Measurements from ENCODE around the gene PLA2G4D.
A peak's percentile ranks its signal among the peaks of the same experiment; 100 is the strongest.

Gene PLA2G4D, protein sequence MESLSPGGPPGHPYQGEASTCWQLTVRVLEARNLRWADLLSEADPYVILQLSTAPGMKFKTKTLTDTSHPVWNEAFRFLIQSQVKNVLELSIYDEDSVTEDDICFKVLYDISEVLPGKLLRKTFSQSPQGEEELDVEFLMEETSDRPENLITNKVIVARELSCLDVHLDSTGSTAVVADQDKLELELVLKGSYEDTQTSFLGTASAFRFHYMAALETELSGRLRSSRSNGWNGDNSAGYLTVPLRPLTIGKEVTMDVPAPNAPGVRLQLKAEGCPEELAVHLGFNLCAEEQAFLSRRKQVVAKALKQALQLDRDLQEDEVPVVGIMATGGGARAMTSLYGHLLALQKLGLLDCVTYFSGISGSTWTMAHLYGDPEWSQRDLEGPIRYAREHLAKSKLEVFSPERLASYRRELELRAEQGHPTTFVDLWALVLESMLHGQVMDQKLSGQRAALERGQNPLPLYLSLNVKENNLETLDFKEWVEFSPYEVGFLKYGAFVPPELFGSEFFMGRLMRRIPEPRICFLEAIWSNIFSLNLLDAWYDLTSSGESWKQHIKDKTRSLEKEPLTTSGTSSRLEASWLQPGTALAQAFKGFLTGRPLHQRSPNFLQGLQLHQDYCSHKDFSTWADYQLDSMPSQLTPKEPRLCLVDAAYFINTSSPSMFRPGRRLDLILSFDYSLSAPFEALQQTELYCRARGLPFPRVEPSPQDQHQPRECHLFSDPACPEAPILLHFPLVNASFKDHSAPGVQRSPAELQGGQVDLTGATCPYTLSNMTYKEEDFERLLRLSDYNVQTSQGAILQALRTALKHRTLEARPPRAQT

DNA sequence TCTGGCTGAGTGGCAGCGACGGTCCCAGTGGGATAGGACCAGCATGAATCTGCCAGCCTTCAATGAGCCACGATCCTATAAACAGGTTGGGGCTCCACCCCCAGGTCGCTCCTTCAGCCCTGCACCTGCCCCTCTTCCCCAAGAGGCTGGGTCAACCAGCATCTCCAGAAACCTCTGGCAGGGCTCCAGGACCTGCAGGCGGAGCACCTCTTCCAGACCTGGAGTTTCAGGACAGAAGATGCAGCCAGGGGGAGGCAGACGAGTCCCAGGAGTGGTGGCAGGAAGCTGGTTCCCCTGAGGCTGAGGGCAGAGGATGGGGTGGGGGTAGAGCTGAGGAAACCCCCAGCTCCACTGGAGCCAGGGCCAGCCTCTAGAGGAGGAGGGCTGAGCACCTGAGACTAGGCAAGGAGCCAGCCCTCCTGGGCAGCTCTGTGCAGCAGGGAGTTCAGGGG, at the start of gene PLA2G4D:
Gene PLA2G4D, minus strand, starts transcription at position 51 of the 452 bp plus-strand sequence. CDS start 103 bp downstream, outside the sequence.
- DNase-seq = no peak

DNA sequence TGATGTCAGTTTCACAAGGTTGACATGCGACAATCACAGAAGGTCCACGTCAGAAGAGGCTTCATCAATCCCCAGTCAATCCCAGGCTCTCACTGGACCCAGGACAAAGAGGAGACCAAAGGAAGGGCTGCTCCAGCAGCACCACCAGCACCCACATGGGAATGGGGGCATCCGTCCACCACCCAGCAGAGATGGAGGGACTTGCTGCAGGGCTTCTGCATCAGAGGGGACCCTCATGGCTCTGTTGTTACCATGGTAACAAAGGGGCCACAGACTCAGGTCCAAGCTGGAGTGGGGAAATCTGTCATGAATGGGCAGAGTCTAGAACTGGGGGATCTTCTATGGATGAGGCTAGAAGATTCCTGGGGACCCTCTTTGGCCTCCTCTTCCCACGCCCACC, 49.0 kb upstream of the PLA2G4D start:
- no peak for DNase-seq

DNA sequence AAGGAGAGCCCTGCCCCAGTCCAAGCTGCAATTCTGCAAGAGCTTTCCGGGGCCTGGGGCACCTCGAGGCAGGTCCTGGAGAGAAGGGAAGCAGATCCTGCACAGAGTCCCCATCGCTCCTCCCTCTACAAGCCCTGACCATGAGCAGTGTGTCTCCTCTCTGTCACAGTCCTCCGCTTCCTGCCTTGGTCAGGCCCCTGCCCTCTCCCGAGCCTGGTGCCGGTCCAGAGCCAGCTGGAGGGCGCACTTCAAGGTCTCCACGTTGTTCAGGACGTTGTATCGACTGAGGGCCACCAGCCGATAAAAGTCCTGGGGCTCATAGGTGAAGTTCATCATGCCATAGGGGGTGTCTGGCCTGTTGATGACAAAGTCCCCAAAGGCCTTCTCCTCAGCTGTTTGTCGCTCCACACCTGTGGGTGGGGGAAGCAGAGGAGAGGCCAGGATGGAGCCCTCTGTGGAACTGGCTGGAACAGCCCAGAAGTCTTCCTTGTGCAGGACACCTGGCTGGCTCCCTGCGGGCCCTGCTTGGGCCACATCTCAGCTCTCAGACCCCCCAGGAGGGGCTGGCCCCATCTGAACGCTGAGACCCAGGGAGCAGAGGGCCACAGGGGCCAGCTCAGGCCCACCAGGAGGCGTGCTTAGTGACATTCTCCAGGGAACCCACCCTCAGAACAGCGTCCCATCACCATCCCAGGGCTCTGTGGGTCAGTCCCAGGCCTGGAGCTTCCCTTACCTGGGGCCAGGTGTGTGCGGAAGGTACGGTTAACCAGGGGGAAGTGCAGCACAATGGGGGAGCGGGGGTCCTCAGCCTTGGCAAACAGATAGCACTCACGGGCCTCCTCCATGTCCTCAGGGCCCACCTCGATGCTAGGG, 47.7 kb upstream of the PLA2G4D start:
- DNase-seq = no peak

DNA sequence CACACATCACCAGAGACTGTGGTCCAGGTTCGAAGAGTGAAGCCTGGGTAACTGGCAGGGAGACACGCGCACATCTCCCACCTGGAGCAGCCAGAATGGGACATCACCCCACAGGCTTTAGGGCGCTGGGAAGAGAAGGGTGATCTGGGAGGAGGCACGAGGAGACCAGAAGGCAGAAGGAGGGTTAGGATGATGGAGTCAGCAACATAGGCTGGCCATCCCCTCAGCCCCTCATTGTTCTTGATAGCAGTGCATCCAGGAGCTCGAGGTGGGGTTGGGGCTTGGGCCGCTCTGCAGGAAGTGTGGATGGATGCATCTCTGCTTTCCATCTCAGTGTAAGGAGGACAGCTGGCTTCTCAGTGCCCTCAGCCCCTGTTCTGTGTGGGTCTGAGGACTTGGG, 46.9 kb upstream of the PLA2G4D start:
- no peak for DNase-seq

DNA sequence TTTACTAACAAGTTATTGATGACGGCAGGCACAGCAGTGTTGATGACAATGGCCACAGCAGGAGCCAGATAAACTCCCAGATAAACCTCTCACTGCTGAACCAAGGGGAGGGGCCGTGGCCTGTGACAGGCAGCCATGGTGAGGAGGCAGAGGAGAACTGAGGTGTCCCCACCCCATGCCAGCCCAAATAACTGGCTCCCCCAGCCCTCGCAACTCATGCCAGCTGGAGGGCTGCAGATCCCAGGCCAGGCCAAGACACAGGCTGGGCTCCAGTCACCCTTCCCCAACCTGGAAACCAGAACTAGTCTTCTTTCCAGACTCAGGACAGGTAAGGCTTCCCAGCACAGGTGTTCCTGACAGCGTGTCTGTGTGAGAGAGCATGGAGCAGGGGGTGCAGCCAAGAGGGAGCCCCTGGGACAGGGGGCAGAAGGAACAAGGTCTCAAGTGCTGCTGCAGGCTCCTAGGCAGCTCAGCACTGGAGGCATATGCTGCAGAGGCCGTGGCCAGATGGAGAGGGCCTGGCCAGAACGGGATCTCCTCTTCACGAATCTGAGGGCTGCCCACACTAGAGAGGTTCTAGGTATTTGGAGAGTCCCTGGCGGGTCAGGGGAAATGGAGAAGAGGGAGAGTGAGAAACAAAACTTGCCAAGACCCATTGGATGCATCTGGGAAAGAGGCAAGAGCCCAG, 46.2 kb upstream of the PLA2G4D start:
- no peak for DNase-seq

DNA sequence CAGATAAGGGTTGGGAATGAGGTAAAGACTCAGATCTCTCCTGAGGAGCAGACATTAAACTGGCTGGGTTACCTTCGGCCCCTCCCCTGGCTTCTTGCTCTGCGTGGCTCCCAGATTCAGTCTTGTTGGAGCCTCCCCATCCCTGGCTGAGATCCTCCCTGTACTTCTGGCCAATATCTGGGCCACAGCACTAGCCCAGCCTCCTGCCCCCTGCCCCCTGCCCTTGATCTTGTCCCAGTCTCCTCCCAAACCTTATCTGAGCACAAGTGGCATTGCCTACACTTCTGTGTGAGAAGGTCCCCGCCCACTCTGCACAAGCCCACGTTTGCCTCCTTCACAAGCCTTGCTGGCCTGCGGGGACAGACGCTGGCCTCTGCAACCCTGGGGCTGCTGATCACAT, 45.2 kb upstream of the PLA2G4D start:
- no peak for DNase-seq

DNA sequence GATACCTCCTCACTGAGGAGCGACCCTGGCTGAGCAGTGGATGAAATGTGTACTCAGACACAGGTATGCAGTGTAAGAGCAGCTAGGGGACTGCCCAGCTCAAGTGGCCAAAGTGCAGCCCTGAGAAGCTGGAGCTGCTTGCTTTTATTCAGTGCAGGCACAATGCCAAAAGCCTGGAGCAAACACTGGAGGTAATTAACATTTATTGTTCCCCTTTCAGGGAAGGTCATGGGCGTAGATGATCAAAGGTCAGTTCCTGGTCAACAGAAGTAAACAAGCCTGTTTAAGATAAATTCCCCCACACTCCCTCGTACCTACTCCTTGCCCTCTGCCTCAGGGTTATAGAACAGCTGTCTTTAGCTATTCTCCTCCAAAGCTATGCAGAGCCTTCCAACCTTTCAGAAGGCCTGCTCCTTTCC, 44.6 kb upstream of the PLA2G4D start:
- DNase-seq = peak; percentile 16

DNA sequence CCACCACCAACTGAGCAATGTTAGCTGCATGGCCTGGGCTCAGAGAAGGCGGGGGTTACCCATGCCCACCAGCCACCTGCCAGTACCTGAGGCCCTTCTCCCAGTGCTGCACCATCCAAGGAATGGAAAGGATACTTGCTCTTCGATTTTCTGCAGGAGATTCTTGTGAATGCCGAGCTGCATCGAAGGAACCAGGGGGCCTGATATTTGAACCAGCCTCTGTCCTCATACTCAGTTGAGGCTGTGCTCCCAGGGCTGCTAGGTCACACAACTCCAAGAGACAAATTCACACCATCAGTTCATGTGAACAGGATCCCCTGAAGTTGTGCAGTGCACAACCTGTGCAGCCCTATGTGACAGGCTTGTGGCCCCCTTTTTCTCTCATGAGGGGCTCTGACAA, 44.0 kb upstream of the PLA2G4D start:
- no peak for DNase-seq

DNA sequence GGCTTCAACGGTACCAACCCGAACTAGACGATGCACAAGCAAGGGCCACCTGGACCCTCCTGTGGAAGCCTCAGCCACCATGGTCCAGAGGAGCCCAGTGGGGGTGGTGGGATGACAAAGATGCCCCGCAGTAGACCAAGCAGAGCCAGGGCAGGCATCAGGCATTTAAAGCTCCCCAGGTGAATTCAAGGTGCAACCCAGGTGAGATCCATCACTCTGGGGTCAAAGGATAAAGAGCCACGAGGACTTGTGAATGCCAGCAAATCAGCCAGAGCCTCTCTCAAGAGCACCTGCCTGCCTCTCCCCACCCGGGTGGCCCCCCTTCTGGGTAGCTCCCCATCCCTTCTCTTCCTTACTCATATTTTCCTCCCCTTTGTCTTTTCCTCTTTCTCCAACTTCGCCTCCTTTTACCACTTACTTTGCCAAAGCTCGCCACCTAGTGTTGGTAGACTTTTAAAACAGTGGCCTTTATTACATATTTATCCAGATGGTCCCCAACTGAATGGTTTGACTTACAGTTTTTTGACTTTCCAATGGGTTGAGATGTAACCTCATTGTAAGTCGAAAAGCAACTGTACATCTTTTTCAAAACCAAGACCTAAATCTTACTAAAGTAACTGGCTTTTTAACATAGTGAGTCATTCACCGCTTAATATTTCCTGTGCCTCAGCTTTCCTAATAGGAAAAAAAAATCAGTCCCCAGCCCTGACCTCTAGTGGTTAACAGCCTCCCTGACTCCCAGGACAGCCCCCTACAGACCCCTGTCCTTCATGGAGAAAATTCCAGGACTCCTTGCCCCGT, 43.3 kb upstream of the PLA2G4D start:
- peak; percentile 67 for DNase-seq

DNA sequence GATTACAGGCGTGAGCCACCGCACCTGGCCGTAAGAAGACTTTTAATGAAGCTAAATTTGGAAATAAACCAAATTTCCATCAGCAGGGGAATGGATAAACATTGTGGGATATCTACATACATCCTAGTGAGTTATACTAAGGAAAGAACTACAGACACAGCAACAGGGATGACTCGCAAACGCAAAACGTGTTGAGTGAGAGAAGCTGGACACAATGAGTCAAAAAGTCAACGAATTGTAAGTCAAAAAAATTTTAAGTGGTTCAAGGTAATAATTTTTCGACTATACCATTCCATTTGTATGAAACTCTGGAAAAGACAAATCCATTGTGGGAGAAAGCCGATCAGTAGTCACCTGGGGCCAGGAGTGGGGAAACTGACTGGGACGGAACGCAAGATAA, 42.2 kb upstream of the PLA2G4D start:
- DNase-seq = no peak

DNA sequence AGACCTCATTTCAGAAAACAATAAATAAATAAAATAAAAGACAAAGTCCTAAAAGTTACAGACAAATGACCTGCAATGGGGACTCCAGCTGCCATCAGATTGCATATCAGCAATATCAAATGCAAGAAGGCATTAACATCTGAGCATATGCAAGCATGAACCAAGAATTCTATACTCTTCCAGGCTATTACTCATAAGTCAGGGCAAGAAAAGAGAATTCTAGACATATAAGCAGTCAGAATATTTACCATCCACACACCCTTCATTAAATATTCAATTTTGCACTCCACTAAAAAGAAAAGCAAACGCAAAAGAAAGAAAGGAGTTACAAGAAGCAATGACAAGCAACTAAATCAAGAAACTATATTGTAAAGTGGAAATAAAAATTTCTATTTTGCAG, 41.0 kb upstream of the PLA2G4D start:
- no peak for DNase-seq

DNA sequence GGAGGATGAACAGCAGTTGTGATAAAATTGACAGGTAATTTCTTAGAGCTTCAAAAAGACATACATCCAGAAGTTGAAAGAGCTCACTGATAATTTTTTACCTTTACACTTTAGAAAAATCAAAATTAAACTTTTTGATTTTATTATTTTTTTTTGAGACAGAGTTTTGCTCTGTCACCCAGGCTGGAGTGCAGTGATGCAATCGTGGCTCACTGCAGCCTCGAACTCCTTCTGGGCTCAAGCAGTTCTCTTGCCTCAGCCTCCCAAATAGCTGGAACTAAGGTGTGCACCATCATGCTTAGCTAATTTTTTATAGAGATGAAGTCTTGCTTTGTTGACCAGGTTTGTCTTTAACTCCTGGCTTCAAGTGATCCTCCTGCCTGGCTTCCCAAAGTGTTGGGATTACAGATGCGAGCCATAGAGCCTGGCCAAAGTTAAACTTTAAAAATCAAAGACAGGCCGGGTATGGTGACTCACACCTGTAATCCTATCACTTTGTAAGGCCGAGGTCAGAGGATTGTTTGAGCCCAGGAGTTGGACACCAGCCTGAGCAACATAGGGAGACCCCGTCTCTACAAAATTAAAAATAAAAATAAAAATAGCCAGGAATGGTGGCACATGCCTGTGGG, 40.4 kb upstream of the PLA2G4D start:
- no peak for DNase-seq

DNA sequence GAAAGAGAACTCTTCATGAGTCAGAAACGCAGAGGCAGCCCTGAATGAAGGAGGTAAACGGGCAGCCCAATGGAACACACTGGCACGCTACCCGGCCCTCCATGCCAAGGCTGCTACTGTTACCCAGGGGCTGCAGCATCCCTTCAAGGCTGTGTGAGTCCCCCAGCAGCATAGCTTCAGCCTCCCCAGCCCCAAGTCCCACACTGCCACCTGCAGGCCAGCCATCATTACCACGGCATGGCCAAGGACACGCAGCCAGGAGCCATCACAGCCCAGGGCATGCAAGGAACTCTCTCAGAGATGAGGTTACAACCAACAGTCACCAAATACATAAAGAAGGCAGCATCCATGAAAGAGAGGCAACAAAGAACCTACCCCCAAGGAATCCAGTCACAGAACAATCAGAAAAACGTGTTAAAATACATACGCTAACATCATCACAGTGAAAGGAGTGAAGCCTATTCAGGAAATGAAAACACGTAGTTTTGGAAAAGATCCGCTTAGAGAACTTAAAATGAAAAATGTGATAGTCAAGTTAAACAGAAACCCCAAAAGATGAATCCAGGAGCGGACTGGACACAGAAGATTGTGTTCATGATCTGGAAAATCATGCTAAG, 39.6 kb upstream of the PLA2G4D start:
- DNase-seq = peak; percentile 75

DNA sequence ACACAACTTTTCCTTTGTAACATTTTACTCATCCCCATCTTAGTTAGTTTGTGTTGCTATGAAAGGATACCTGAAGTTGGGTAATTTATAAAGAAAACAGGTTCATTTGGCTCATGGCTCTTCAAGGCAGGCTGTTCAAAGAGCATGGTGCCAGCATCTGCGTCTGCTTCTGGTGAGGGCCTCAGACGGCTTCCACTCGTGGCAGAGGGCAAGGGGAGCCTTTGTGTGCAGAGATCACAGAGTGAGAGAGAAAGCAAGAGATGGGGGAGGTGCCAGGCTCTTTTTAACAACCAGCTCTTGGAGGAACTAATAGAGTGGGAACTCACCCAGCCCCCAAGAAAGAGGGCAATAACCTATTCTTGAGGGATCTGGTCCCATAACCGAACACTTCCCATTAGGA, 39.0 kb upstream of the PLA2G4D start:
- DNase-seq = no peak

DNA sequence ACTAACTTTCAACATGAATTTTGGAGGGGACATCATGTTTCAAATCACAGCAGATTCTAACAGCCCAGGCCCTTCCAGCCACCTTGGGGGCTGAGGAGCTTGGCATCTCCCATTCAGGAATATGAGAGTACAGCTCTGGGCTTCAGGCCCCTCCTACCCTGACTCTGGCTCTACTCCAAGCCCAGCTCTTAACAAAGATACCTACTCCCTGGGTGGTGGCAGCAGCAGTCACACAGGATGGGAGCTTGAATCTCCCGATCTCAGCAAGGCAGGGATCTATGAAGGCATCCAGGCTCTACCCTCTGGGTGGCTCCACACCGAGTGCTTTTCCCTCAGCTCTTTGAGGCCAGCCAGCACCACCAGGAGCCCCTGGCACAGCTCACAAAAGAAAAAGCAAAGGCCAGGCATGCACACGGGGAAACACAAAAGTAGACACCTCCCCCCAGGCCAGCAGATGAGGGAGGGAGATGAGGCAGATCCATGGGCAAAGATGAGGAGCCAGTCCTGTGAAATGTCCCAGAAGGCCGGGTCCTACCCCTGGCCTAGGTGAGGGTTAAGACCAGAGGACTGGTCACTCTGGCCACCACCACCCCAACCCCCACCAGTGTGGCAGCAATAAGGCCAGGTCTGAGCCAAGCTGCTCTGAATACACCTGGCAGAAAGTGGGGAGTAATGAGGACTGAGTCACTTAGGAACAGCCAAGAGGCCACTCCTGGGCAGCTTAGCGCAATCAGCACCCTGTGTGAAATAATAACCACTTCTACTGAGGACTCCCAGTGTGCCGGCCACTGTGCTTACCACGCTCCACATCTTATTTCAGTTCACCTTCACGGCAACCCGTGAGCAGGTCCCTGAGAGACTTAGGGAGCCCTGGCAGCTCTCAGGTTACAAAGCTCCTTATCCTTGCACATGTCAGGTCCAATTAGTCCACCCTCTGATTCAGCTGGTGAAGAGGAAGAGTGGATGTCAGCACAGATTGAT, 37.8 kb upstream of the PLA2G4D start:
- DNase-seq = no peak

DNA sequence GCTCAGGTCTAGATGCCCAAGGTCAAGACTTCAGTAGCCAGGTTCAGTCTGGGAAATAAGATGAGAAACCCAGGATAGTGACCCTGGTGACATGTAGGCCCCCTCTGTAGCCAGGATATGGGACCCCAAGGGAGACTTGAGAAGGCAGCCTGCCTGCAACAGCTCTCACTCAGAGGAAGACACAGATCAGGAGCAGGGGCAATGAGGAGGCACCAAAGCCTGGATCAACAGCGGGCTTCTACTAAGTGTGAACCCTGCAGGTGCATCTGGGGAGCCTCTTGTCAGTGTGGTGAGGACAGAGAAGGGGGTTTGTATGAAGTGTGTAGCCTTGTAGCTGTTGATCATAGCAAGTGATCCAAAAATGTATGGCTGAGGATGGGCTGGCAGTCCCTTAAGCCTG, 36.6 kb upstream of the PLA2G4D start:
- no peak for DNase-seq

DNA sequence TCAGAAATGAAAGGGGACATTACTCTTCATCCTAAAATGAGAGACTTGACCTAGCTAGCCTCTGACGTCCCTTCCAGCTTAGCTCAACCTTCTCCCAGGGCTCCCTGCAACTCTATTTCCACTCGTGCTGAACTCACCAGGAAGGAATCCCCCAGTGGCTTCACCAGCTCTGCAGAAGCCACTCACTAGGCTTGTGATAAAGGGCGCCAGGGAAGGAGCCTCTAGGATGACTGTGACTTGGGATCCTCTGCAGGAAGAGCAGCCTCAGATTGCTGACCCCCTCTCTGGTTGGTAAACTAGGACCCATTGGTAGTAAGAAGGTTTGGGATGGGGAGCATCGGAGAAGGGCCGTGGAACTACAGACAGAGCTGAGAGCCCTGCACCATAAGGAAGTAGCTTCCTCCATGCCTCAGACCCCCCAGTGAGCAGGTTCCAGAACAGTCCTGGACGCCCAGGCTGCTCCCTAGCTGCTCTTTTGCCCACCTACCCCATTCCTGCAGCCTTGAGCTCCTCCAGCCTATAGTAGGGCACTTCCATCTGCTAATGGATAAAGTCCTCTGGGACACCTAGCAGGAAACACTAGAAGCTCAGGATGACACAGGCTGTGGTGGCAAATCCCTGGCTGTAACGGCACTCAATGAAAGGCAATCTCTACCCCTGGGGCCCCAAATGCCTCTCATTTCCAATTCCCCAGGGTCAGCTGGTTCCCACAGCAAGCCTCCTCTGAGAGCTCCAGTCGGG, 36.1 kb upstream of the PLA2G4D start:
- DNase-seq = no peak

DNA sequence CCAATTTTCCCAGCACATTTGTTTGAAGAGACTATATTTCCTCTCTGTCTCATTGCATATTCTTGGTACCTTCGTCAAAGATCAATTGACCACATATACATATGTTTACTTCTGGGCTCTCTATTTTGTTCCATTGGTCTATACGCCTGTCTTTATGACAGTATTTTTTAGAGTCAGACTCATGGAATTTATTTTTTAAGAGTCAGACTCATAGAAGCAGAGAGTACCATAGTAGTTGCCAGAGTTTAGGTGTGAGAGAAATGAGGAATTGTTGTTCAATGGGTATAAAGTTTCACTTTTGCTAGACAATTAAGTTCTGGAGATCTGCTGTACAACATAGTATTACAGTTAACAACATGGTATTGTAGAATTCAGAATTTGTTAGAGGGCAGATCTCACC, 35.0 kb upstream of the PLA2G4D start:
- DNase-seq = no peak

DNA sequence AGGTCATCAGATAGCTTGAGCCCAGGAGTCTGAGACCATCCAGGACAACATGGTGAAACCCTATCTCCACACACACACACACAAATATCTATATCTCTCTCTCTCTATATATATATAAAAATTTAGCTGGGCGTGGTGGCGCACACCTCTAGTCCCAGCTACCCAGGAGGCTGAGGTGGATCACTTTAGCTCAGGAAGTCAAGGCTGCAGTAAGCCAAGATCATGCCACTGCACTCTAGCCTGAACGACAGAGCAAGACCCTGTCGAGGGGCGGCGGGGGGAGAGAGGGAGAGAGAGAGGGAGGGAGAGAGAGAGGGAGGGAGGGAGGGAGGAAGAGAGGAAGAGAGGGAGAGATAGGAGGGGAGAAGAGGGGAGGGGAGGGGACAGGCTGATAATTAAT, 34.1 kb upstream of the PLA2G4D start:
- DNase-seq = no peak
